ENCODE results near the gene ATP6AP2. TPM values are rescaled to one million over a fixed set of nuclear protein-coding genes. Genes with fewer than 3 reads are reported as not detected.
"Not testable (repeated sequence)": the region's sequence is repeated elsewhere in the genome, so short reads cannot be mapped to it uniquely, and the experiment has no call there.

The ATP6AP2 gene
- total and polyA plus RNA-seq, 2 experiments from 2014 or later: 80.1 to 88.7 TPM

- not testable (repeated sequence) for H3K4me3 Mint-ChIP-seq; H3K36me3 ChIP-seq (ENCODE audit: insufficient read depth); H3K4me1 Mint-ChIP-seq; H3K27ac Mint-ChIP-seq; DNase-seq (ENCODE audit: low spot score); H3K4me1 ChIP-seq (ENCODE audit: insufficient read depth); H2AFZ ChIP-seq; H3K27me3 Mint-ChIP-seq (ENCODE audit: insufficient read depth, low read depth, poor library complexity); H3K4me2 ChIP-seq; H3K27me3 ChIP-seq (ENCODE audit: insufficient read depth); H3K9me2 ChIP-seq (ENCODE audit: insufficient read depth); H3K4me3 ChIP-seq; H3K9me3 Mint-ChIP-seq; H3F3A ChIP-seq (replicated peaks; ENCODE audit: low read depth); ATAC-seq; H3K27ac ChIP-seq (ENCODE audit: low read depth); H4K20me1 ChIP-seq (replicated peaks; ENCODE audit: insufficient read depth)
- H3K36me3 Mint-ChIP-seq (ENCODE audit: low read depth): peaks cover 19% of the 10 kb centered on the region; the same call in 2 of the 3 replicates
- peaks cover 39% of the 10 kb centered on the region for H3K79me2 ChIP-seq (replicated peaks; ENCODE audit: insufficient read depth)
Observed at GRCh38 chrX:40587623-40588022, 6.9 kb downstream of the ATP6AP2 start.

GRCh38 chrX:40589616-40590321 lies 9.0 kb downstream of the ATP6AP2 start:
- H3K9me3 Mint-ChIP-seq: not testable (repeated sequence)

GRCh38 chrX:40603446-40603845 lies 22.7 kb downstream of the ATP6AP2 start:
- H3K4me3 ChIP-seq: no peak overlapping the region
- H3F3A ChIP-seq (replicated peaks; ENCODE audit: low read depth): no peaks in the 10 kb centered on the region
- no peaks in the 10 kb centered on the region for H4K20me1 ChIP-seq (replicated peaks; ENCODE audit: insufficient read depth)
- H3K4me1 Mint-ChIP-seq: no peaks in the 10 kb centered on the region
- H3K4me1 ChIP-seq (ENCODE audit: insufficient read depth): no peaks in the 10 kb centered on the region
- H3K79me2 ChIP-seq (replicated peaks; ENCODE audit: insufficient read depth): no peaks in the 10 kb centered on the region
- ATAC-seq (no peak), DNase-seq (ENCODE audit: low spot score) (no peak)
- H2AFZ ChIP-seq: no peak overlapping the region
- H3K27me3 ChIP-seq (ENCODE audit: insufficient read depth): no peaks in the 10 kb centered on the region
- H3K27me3 Mint-ChIP-seq (ENCODE audit: insufficient read depth, low read depth, poor library complexity): no peaks in the 10 kb centered on the region
- no peak overlapping the region for H3K27ac Mint-ChIP-seq
- H3K9me2 ChIP-seq (ENCODE audit: insufficient read depth): no peaks in the 10 kb centered on the region
- H3K36me3 Mint-ChIP-seq (ENCODE audit: low read depth): peaks cover 28% of the 10 kb centered on the region; the same call in 2 of the 3 replicates
- no peak overlapping the region for H3K27ac ChIP-seq (ENCODE audit: low read depth)
- no peaks in the 10 kb centered on the region for H3K9me3 Mint-ChIP-seq
- H3K4me2 ChIP-seq: no peak overlapping the region
- 0 out of 2 replicates have a peak, but pooled peaks cover 9% of the 10 kb centered on the region for H3K36me3 ChIP-seq (ENCODE audit: insufficient read depth)
- no peak overlapping the region for H3K4me3 Mint-ChIP-seq
- TF ChIP-seq CTCF (conservative IDR thresholded peaks at IDR 0.05; ENCODE audit: low read depth in 2 of 2): no peak
- no peak for TF ChIP-seq NANOG (IDR thresholded peaks at IDR 0.05; ENCODE audit: borderline replicate concordance)
- TF ChIP-seq EZH2phosphoT487 (IDR thresholded peaks at IDR 0.05; ENCODE audit: unreplicated experiment): no peak
- TF ChIP-seq JUNB (IDR thresholded peaks at IDR 0.05; ENCODE audit: unreplicated experiment): no peak
- TF ChIP-seq ZNF331 (CRISPR knock-in tag; IDR thresholded peaks at IDR 0.05; ENCODE audit: low read depth): no peak
- TF ChIP-seq, protein P1, sequence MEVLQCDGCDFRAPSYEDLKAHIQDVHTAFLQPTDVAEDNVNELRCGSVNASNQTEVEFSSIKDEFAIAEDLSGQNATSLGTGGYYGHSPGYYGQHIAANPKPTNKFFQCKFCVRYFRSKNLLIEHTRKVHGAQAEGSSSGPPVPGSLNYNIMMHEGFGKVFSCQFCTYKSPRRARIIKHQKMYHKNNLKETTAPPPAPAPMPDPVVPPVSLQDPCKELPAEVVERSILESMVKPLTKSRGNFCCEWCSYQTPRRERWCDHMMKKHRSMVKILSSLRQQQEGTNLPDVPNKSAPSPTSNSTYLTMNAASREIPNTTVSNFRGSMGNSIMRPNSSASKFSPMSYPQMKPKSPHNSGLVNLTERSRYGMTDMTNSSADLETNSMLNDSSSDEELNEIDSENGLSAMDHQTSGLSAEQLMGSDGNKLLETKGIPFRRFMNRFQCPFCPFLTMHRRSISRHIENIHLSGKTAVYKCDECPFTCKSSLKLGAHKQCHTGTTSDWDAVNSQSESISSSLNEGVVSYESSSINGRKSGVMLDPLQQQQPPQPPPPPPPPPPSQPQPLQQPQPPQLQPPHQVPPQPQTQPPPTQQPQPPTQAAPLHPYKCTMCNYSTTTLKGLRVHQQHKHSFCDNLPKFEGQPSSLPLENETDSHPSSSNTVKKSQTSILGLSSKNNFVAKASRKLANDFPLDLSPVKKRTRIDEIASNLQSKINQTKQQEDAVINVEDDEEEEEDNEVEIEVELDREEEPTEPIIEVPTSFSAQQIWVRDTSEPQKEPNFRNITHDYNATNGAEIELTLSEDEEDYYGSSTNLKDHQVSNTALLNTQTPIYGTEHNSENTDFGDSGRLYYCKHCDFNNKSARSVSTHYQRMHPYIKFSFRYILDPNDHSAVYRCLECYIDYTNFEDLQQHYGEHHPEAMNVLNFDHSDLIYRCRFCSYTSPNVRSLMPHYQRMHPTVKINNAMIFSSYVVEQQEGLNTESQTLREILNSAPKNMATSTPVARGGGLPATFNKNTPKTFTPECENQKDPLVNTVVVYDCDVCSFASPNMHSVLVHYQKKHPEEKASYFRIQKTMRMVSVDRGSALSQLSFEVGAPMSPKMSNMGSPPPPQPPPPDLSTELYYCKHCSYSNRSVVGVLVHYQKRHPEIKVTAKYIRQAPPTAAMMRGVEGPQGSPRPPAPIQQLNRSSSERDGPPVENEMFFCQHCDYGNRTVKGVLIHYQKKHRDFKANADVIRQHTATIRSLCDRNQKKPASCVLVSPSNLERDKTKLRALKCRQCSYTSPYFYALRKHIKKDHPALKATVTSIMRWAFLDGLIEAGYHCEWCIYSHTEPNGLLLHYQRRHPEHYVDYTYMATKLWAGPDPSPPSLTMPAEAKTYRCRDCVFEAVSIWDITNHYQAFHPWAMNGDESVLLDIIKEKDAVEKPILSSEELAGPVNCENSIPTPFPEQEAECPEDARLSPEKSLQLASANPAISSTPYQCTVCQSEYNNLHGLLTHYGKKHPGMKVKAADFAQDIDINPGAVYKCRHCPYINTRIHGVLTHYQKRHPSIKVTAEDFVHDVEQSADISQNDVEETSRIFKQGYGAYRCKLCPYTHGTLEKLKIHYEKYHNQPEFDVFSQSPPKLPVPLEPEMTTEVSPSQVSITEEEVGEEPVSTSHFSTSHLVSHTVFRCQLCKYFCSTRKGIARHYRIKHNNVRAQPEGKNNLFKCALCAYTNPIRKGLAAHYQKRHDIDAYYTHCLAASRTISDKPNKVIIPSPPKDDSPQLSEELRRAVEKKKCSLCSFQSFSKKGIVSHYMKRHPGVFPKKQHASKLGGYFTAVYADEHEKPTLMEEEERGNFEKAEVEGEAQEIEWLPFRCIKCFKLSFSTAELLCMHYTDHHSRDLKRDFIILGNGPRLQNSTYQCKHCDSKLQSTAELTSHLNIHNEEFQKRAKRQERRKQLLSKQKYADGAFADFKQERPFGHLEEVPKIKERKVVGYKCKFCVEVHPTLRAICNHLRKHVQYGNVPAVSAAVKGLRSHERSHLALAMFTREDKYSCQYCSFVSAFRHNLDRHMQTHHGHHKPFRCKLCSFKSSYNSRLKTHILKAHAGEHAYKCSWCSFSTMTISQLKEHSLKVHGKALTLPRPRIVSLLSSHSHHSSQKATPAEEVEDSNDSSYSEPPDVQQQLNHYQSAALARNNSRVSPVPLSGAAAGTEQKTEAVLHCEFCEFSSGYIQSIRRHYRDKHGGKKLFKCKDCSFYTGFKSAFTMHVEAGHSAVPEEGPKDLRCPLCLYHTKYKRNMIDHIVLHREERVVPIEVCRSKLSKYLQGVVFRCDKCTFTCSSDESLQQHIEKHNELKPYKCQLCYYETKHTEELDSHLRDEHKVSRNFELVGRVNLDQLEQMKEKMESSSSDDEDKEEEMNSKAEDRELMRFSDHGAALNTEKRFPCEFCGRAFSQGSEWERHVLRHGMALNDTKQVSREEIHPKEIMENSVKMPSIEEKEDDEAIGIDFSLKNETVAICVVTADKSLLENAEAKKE (CRISPR knock-in tag; IDR thresholded peaks at IDR 0.05): no peak
- TF ChIP-seq CREB1 (CRISPR knock-in tag; IDR thresholded peaks at IDR 0.05; ENCODE audit: low read depth): no peak
- TF ChIP-seq POLR2AphosphoS5 (IDR thresholded peaks at IDR 0.05; ENCODE audit: low read depth): no peak

More at GRCh38 chrX:40589616-40590321, 9.0 kb downstream of the ATP6AP2 start:
- not testable (repeated sequence) for H4K20me1 ChIP-seq (replicated peaks; ENCODE audit: insufficient read depth); H3K4me1 Mint-ChIP-seq; H3K4me2 ChIP-seq; H3F3A ChIP-seq (replicated peaks; ENCODE audit: low read depth); H3K36me3 ChIP-seq (ENCODE audit: insufficient read depth); DNase-seq (ENCODE audit: low spot score); H3K27ac Mint-ChIP-seq; H3K27me3 Mint-ChIP-seq (ENCODE audit: insufficient read depth, low read depth, poor library complexity); H3K27ac ChIP-seq (ENCODE audit: low read depth); H3K4me3 Mint-ChIP-seq; ATAC-seq; H3K9me2 ChIP-seq (ENCODE audit: insufficient read depth); H3K27me3 ChIP-seq (ENCODE audit: insufficient read depth); H3K4me3 ChIP-seq; H3K4me1 ChIP-seq (ENCODE audit: insufficient read depth); H2AFZ ChIP-seq
- peaks cover 19% of the 10 kb centered on the region; the same call in 2 of the 3 replicates for H3K36me3 Mint-ChIP-seq (ENCODE audit: low read depth)
- H3K79me2 ChIP-seq (replicated peaks; ENCODE audit: insufficient read depth): peaks cover 17% of the 10 kb centered on the region
